ENCODE results near the gene PAXIP1.

DNA sequence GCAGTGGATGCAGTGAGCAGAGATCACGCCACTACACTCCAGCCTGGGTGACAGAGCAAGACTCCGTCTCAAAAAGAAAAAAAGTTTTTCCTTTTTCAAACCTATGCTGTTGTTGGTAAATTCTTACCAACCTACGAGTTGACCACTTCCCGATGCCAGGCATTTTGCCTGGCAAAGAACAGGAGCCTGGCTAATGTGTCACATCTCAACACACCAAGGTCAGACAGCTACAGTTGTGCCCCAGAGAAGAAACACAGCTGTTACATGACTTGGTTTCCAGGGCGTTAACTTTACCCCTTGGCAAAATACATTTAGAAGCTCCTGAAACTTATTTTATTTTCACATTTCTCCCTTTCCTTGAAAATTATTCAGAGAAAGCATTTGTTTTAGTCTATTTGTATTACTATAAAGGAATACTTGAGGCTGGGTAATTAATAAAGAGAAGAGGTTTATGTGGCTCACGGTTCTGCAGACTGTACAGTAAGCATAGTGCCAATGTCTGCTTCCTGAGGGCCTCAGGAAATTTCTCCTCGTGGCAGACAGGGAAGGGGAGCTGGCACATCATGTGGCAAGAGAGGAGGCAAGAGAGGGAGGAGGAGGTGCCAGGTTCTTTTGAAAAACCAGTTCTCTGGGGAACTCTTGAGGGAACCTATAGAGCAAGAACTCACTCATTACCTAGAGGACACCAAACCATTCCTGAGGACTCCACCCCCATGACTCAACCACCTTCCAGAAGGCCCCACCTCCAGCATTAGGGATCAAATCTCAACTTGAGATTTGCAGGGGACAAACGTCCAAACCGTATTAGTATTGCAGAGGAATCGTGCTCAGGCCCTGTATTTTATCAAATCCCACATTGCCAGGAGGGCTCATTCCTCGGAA, 83.3 kb downstream of the PAXIP1 start:
- TF ChIP-seq CTCF (IDR thresholded peaks at IDR 0.05) (no peak), POLR2A (IDR thresholded peaks at IDR 0.05) (no peak)

Measured in right lobe of liver (tissue), 4 donors.